Activated CD8-positive, alpha-beta memory T cell treated with anti-CD3 and anti-CD28 coated beads for 4 hours (primary cell): Measurements from ENCODE around the gene RPS28.
"Not testable (repeated sequence)": the region's sequence is repeated elsewhere in the genome, so short reads cannot be mapped to it uniquely, and the experiment has no call there.

ENCODE experiments used
- DNase-seq, 2 donors: peaks; one replicate each; pipeline ENCODE4 v3.0.0-alpha.2; 2020; ENCODE audit warnings: low read depth in 2 of 2

Gene RPS28

GRCh38 chr19:8320564-8321066, 681 bp upstream of the RPS28 start:
- DNase-seq: no peak

DNA sequence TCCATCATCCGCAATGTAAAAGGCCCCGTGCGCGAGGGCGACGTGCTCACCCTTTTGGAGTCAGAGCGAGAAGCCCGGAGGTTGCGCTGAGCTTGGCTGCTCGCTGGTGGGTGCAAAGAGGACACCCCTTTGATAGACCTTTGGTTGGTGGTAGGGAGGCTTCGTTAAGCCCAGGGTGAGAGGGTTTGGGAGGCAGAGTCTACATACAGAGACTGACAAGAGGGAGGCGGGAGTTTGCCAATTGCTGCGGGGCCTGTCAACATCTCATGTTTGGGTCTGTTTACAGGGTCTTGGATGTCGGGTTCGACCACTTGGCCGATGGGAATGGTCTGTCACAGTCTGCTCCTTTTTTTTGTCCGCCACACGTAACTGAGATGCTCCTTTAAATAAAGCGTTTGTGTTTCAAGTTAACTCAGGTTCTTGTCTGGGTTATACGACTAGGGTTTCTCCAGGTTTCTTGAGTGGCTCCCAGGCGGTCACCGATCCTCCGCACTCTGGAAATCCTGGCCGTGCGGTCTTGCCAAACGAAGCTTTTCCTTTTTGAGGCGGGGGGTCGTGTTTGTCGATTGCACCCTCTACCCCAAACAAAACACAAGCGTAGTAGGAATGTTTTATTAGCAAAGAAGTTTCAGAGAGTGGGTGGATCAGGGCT, 816 bp downstream of the RPS28 start:
- DNase-seq: no peak

DNA sequence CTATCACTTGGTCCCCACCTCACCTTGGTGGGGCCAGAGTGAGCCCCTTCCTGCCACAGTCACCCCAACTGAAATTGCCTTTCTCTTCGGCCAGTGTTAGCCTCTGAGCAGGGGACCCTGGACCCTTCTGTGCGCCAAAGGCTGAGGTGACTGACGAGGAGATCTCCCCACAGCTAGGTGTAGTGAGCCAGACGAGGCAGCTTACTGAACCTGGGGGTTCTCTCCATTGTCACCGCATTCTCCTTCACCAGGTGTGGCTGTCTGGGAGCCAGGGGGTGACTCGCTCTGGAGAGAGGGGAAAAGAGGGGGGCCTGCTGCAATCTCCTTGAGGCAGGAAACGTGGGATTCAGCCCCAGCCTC, 1.3 kb downstream of the RPS28 start:
- no peak for DNase-seq

GRCh38 chr19:8323781-8324185, 2.5 kb downstream of the RPS28 start:
- no peak for DNase-seq

GRCh38 chr19:8324186-8325050, 3.1 kb downstream of the RPS28 start:
- no peak for DNase-seq

GRCh38 chr19:8325454-8325853, 4.2 kb downstream of the RPS28 start:
- no peak for DNase-seq

DNA sequence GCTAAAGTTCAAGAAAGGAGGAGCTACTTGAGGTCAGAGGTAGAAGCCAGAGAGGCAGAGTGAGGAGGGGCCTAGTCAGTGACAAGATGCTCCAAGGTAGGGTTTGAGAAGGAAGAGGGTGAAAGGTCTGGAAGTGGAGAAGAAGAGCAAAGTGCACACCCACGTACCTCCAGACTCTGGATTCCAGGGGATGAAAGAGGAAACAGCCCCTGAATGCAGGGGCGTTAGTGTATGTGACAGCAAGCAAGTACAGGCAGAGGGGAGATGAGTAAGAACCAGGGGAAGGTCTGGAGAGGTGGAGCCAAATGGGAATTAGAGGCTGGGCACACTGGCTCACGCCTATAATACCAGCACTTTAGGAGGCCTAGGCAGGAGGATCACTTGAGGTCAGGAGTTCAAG, 8.7 kb downstream of the RPS28 start:
- no peak for DNase-seq

GRCh38 chr19:8331263-8331845, 10.1 kb downstream of the RPS28 start:
- no peak for DNase-seq

DNA sequence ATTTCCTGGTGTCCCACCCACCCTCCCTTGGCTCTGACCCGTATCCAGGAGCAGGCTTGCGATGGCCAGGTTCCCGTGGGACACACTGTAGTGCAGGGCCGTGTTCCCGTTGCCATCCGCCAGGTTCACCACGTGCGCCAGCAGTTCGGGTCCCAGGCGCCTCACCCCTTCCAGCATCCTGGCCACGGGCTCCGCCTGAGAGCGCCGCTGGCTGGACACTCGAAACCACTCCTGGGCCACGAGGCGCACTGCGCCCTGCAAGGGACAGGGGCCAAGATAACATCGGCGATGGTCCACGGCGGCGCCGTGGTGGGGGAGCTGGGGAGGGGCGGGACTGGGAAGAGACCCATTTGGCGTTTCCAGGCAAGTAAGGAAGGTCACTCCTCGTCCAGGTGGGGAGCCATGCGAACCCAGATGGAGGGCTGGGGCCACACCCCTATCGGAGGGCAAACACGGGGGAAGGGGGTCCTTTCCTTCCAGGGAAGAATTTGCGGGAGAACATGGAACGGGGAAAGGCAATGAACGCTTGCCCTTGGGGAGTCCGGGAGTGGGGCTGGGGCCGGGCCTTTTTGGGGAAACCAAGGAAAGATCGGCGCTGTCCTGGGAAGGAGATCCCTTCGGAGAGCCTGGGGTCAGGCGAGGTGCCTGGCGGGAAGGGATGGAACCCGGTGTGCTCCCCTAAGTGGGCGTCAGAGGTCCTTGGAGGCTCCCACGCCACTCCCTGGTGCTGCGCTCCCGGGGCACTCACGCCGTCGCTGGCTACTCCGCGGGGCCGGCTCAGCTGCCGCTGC, 11.9 kb downstream of the RPS28 start:
- no peak for DNase-seq

DNA sequence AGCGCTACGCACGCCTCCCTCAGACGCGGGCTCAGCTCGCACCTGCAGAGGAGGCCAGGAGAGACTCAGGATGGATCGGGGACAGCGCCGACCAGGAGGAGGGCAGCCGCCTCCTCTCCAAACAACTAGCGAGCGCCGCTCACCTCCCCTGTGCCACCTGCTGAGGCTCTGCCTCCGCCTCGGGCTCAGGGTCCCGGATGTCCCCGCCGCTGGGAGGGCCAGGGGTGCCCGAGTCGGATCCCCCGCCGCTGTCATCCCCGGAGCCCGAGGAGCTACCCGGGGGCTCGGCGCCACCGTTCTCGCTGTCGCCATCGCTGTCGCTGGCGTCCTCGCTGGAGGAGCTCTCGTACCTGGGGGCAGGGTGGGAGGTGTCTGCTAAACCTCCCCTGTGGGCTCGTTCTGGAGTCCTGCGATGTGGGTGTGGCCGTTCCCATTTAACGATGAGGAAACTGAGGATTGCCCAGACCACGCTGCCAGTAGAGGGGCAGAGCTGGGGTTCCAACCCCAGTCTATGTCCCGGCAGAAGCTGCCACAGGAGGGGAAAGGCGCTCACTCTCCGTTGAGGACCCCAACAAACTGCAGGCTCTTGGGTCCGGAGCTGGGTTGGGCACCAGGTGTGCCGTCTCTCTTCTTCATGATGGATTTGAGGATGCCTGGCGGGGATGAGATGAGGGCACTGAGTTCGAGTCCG, 12.6 kb downstream of the RPS28 start:
- no peak for DNase-seq

GRCh38 chr19:8334458-8335342, 13.4 kb downstream of the RPS28 start:
- DNase-seq: no peak

GRCh38 chr19:8335343-8336071, 14.2 kb downstream of the RPS28 start:
- DNase-seq: no peak

- DNase-seq: no peak
These were observed 14.8 kb downstream of the RPS28 start for GRCh38 chr19:8336072-8336569.

DNA sequence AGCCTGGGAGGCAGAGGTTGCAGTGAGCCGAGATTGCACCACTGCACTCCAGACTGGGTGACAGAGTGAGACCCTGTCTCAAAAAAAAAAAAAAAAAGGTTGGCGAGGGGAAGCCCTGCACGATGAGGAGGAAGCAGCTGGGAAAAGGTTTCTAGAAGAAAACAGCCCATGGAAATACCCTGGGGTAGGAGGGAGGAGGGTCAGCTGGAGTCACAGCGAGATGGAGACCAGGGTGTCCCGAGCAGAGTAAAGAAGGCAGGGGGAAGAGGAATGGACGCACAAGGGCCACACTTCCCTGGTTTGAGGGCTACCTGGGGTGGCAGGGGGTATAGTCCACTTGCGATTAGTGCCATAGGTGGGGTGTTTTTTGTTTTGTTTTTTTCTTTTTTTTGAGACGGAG, 15.4 kb downstream of the RPS28 start:
- DNase-seq: no peak

GRCh38 chr19:8337728-8338127, 16.4 kb downstream of the RPS28 start:
- DNase-seq: no peak

DNA sequence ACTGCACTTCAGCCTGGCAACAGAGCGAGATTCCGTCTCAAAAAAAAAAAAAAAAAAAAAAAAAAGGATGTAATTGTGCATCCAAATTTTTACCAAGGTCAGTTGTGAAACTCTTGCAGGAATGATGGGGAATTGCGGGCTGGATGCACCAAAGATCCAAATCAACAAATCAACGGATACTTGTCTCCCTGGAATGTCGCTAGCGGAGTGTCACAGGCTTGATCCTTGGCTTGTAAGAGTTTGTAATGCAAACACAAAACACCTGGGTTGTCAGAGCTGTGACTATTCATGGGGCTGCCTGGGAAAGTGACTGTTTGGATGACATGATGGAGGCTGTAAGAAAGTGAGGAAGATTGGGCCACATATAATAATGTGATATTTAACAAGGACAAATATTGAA, 17.5 kb downstream of the RPS28 start:
- no peak for DNase-seq

DNA sequence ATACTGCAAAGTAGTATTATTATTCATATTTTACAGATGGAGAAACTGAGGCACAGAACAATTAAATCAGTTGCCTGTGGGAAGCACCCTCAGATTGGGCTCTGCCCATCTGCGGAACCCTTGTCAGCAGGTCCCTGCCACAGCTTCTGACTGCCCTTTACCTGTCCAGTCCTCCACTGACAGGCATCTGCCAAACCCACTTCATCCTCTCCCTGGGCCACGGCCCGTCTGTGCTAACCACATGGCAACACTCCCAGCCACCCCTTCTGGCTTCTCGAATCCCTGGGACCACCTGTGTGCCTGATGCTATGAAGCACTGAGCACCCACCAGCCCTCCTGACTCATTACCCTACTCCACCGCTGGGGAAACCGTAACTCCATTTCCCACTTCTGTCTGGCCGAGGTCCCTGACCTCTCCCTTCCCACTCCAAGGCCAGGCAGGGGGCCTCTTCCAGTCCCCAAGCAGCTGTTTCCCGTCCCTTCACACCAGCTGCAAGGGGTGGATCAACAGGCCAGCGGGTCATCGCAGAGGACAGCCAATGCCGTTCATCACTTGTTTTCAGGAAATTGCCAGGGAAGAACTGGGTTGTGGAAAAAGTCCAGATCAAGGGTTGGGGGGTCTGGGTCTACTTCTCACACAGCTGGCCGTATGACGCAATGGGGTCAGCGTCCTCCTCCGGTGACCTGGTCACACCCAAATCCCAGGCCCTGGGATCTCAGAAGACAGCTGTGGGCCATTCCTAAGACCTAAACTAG, 19.2 kb downstream of the RPS28 start:
- no peak for DNase-seq

- DNase-seq: not testable (repeated sequence)
These were observed 20.2 kb downstream of the RPS28 start for GRCh38 chr19:8341504-8341903.

DNA sequence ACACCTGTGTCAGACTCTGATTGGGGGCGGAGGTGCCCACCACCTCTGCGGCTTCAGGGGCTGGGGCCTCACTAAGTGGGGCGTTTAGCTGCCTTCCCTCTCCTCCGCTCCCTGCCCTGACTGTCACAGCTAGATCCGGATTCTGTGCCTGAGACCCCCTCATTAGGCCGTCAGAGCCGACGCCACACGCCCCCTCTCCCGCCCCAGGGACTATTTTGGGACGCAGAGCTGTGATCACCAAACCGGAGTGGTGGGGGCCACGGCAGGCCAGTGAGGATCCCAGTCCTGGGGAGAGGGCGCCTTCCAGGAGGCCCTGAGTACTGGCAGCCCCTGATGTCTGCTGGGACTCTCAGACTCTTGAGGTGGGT, 21.0 kb downstream of the RPS28 start:
- DNase-seq: no peak
